Omental fat pad (tissue), 4 donors: ENCODE data around the gene GALNT5. TPM values are rescaled to one million over a fixed set of nuclear protein-coding genes. Genes with fewer than 3 reads are reported as not detected.

Source experiments
- ATAC-seq: fragments of 150-250 bp; one replicate; pipeline ENCODE4 v1.9.1; 2016; ENCODE audit warnings: mild to moderate bottlenecking, moderate library complexity; ENCODE audit not compliant: low FRiP score
- DNase-seq: peaks from one replicate; pipeline ENCODE4 v3.0.0-alpha.2; 2019; ENCODE audit warnings: low spot score
- total RNA-seq, 4 donors: library from RNA; depleted of rRNA; stranded (reverse); fragments of >200 nt; gene quantifications; one replicate each; pipeline ENCODE4 v1.1.0, GENCODE V29; 2016
- TF ChIP-seq, protein P1 (sequence below), 3 donors: fragments of 450-650 bp; IDR thresholded peaks; one replicate each; pipeline ENCODE4 v1.5.1; 2016 to 2017; ENCODE audit warnings: antibody characterized with exemption in 3 of 3, mild to moderate bottlenecking in 3 of 3, moderate library complexity in 2 of 3

GALNT5 gene
- total RNA-seq, 4 donors from 2014 or later: 0.06 to 0.16 (median 0.09) TPM; not detected in 1

DNA sequence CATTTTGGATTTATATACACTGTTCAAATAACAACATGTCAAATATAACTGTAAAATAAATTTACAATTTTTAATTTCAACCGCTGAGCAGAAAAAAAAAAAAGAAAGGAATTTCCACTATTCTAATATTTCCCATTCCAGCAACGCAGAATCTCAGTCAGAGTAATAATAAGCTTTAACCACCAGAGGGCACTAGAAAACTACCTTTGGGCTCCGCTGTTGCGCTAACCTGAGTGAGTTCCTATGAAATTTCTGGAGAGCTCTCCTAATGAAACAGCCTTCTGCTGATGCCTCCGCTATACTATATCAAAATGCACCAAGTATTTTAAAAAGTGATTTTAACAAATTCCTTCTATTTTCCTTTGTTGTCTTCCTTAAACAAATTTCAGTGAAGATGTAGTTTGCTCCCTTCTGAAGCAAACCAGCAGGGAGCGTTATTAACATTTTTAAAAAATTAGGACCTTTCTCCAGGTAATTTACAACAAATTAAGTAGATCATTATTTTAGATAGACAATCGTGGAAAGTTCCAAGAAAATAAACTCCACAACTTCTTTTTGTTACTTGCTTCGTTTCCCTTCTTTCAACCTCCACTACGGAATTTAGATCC lies 45.1 kb downstream of the GALNT5 start:
- TF ChIP-seq, protein P1, sequence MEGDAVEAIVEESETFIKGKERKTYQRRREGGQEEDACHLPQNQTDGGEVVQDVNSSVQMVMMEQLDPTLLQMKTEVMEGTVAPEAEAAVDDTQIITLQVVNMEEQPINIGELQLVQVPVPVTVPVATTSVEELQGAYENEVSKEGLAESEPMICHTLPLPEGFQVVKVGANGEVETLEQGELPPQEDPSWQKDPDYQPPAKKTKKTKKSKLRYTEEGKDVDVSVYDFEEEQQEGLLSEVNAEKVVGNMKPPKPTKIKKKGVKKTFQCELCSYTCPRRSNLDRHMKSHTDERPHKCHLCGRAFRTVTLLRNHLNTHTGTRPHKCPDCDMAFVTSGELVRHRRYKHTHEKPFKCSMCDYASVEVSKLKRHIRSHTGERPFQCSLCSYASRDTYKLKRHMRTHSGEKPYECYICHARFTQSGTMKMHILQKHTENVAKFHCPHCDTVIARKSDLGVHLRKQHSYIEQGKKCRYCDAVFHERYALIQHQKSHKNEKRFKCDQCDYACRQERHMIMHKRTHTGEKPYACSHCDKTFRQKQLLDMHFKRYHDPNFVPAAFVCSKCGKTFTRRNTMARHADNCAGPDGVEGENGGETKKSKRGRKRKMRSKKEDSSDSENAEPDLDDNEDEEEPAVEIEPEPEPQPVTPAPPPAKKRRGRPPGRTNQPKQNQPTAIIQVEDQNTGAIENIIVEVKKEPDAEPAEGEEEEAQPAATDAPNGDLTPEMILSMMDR (IDR thresholded peaks at IDR 0.05): peak in 1 of 3 donors; percentile 38
- DNase-seq (no peak), ATAC-seq (peak; percentile 64)

DNA sequence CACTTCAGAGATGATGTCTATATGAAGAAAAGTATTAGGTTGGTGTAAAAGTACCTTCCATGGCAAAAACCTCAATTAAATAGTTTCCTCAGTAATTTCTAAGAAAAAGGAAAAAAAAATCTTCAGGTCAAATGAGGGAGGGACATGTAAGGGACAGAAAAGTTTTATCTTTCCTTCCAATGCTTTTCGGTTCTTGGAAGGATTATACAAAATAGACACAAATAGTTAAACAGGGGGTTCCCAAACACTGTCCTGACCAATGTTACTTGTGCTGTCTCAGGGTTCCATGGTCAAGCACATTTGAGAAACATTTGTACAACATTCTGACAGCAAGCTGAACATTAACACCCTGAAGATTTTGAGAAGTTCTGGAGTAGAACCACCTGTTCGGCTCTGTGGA lies 46.1 kb downstream of the GALNT5 start:
- TF ChIP-seq, protein P1 (IDR thresholded peaks at IDR 0.05): no peak
- no peak for ATAC-seq

DNA sequence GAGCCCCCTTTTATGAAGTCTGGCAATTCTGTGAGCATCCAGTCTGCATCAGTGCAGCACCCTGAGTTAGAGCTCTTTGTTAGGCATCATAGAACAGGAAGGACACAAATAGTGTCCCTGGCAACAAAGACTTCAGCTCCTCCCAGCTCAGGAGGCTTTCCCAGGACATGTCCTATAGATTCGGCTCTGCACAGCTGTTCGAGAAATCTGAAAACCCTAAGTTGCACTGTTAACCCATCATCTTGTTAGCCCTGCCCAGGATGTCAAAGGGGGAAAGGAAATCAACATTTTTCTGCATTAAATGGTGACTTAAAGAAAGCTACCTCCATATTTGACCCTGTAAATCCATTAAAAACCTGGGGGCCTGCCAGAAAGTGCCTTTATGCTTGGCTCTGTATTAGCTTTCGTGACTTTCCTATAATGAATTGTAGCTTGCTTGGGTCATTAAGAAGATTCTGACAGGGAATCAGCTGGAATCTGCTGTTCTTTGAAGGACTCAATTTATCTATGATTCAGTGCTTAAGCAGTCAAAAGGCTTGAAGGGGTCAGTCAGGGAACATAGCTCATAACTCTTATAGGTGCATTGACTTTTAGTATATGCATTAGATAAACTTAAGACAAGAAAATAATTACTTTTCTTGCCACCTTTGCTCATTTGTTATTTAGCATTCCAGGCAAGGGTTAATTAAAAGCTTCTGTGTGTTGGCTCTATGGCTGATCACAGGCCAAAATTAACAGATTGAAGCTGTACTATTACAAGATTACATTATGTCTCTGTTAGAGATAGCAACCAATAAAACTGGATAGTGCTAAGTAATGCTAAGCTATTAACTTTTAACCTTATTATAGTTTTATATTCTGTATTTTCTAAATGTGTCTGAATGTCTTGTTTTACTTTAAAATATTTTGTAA lies 47.6 kb downstream of the GALNT5 start:
- TF ChIP-seq, protein P1 (IDR thresholded peaks at IDR 0.05): no peak
- DNase-seq: no peak
- no peak for ATAC-seq

More for the DNA sequence above, 46.1 kb downstream of the GALNT5 start:
- DNase-seq: no peak

DNA sequence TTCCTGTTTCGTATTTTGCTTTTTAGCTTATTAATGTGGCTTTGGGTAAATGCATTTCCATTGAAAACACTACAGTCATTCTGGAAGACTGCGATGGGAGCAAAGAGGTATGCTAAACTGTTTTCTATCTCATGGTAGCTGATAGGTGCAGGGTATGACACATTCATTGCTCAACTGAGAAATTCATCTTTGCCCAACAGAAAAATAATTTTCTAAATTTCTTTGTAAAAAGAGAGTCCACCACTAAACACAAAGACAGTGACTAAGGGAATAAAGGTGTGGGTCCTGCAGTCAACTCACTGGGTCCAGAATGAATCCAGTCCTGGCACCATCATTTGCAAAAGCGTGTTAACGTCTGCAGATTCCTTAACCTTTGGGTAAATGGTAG lies 48.2 kb downstream of the GALNT5 start:
- no peak for DNase-seq
- TF ChIP-seq, protein P1 (IDR thresholded peaks at IDR 0.05): no peak
- ATAC-seq: no peak

DNA sequence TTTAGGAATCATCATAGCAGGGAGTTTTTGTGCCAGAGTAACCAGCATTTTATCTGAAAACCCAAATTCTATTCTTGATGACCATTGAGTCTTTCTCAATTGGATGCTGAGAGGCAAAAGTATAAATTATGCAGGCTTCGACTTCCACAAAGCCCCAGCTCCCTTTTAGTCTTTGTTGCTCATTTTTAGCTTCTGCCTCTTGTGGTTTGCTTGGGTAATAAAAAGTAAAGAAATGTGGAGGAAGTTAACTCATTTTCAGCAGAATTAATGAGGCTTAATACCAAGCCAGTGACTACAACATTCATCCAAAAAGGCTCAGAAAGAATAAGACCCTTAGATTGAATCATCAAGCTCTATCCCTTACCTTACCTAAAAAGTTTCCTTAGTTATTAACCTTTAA lies 49.5 kb downstream of the GALNT5 start:
- DNase-seq (no peak), ATAC-seq (no peak)
- TF ChIP-seq, protein P1 (IDR thresholded peaks at IDR 0.05): no peak

DNA sequence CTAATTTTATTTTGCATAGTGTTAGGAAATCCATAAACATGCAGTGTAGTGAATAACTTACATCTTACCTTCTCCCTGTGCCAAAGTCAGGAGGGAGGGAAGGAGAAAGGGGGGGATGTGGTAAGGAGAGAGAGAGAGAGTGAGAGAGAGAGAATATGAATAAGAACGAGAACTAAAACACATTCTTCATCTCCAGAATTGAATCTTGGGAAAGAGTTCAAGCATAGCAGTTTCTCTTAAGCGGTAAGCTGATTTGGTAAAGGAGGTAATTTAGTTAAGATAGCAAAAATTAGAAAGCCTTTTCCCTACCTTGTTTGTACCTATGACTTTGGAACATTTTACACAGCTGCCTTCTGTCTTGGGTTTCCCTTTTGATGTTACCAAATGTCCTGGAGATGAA lies 52.4 kb downstream of the GALNT5 start:
- TF ChIP-seq, protein P1 (IDR thresholded peaks at IDR 0.05): no peak
- no peak for DNase-seq
- ATAC-seq: no peak
